ENCODE results near the gene ATF5. TPM values are rescaled to one million over a fixed set of nuclear protein-coding genes. Genes with fewer than 3 reads are reported as not detected.
A peak's percentile ranks its signal among the peaks of the same experiment; 100 is the strongest.

The ATF5 gene
- total and polyA plus RNA-seq, 10 of the 15 experiments (the other 5 are each of a cell fraction or from before 2014, with no cell fraction given) = 9.1 to 133 (median 24.0) TPM

DNA sequence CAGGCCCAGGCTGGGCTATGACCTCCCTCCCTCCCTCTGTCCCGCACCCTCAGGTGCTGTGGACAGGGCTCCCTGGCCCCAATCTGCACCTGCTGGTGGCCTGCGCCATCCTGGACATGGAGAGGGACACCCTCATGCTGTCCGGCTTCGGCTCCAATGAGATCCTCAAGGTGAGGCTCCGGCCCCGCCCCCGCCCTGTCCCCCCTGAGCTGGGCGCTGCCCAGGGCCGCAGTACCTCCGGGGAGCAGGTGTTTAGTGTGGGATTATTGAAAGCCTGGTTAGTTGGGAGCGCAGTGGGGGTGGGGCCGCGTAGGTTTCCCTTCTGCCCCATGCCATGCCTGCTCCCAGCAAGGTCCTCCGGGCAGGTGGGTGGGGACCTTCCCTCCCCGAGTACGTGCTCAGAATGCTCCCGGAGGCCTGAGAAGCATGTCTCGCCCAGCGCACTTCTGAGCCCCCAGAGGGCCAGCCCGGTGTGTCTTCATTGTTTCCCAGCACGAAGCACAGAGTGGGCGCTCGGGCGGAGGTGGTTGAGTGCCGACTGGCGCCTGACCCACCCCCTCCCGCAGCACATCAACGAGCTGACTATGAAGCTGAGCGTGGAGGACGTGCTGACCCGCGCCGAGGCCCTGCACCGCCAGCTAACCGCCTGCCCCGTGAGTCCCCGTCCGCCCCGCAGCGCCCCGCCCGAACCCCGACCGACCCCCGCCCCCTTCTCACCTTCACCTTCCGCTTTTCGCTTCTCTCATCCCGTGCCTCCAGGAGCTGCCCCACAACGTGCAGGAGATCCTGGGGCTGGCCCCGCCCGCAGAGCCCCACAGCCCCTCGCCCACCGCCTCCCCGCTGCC is 41.1 kb upstream of the ATF5 start (continued):
- no peak for TF ChIP-seq MTA3 (IDR thresholded peaks at IDR 0.05; ENCODE audit: borderline replicate concordance, low read length)
- TF ChIP-seq, protein P1, sequence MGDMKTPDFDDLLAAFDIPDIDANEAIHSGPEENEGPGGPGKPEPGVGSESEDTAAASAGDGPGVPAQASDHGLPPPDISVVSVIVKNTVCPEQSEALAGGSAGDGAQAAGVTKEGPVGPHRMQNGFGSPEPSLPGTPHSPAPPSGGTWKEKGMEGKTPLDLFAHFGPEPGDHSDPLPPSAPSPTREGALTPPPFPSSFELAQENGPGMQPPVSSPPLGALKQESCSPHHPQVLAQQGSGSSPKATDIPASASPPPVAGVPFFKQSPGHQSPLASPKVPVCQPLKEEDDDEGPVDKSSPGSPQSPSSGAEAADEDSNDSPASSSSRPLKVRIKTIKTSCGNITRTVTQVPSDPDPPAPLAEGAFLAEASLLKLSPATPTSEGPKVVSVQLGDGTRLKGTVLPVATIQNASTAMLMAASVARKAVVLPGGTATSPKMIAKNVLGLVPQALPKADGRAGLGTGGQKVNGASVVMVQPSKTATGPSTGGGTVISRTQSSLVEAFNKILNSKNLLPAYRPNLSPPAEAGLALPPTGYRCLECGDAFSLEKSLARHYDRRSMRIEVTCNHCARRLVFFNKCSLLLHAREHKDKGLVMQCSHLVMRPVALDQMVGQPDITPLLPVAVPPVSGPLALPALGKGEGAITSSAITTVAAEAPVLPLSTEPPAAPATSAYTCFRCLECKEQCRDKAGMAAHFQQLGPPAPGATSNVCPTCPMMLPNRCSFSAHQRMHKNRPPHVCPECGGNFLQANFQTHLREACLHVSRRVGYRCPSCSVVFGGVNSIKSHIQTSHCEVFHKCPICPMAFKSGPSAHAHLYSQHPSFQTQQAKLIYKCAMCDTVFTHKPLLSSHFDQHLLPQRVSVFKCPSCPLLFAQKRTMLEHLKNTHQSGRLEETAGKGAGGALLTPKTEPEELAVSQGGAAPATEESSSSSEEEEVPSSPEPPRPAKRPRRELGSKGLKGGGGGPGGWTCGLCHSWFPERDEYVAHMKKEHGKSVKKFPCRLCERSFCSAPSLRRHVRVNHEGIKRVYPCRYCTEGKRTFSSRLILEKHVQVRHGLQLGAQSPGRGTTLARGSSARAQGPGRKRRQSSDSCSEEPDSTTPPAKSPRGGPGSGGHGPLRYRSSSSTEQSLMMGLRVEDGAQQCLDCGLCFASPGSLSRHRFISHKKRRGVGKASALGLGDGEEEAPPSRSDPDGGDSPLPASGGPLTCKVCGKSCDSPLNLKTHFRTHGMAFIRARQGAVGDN (IDR thresholded peaks at IDR 0.05) = peak; percentile 86
- TF ChIP-seq MEF2B (IDR thresholded peaks at IDR 0.05; ENCODE audit: partially characterized antibody, poor library complexity, severe bottlenecking) = peak; percentile 69
- TF ChIP-seq FOXK2 (IDR thresholded peaks at IDR 0.05) = no peak
- TF ChIP-seq, protein P2, sequence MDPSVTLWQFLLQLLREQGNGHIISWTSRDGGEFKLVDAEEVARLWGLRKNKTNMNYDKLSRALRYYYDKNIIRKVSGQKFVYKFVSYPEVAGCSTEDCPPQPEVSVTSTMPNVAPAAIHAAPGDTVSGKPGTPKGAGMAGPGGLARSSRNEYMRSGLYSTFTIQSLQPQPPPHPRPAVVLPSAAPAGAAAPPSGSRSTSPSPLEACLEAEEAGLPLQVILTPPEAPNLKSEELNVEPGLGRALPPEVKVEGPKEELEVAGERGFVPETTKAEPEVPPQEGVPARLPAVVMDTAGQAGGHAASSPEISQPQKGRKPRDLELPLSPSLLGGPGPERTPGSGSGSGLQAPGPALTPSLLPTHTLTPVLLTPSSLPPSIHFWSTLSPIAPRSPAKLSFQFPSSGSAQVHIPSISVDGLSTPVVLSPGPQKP (IDR thresholded peaks at IDR 0.05; ENCODE audit: low read depth, low read length) = no peak
- TF ChIP-seq POLR2AphosphoS5 (IDR thresholded peaks at IDR 0.05; ENCODE audit: low read length) = no peak; the same call in 1 of the 2 replicates
- no peak for TF ChIP-seq CBX5 (IDR thresholded peaks at IDR 0.05; ENCODE audit: low read depth)
- no peak for TF ChIP-seq SP1 (IDR thresholded peaks at IDR 0.05; ENCODE audit: low read depth, low read length)
- TF ChIP-seq FOXM1 (IDR thresholded peaks at IDR 0.05; ENCODE audit: low read depth, low read length) = no peak
- no peak for TF ChIP-seq SIX5 (IDR thresholded peaks at IDR 0.05; ENCODE audit: low read depth, low read length, severe bottlenecking)
- TF ChIP-seq, protein P3, sequence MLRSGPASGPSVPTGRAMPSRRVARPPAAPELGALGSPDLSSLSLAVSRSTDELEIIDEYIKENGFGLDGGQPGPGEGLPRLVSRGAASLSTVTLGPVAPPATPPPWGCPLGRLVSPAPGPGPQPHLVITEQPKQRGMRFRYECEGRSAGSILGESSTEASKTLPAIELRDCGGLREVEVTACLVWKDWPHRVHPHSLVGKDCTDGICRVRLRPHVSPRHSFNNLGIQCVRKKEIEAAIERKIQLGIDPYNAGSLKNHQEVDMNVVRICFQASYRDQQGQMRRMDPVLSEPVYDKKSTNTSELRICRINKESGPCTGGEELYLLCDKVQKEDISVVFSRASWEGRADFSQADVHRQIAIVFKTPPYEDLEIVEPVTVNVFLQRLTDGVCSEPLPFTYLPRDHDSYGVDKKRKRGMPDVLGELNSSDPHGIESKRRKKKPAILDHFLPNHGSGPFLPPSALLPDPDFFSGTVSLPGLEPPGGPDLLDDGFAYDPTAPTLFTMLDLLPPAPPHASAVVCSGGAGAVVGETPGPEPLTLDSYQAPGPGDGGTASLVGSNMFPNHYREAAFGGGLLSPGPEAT (IDR thresholded peaks at IDR 0.05; ENCODE audit: low read depth) = 0 out of 2 replicates have a peak, but pooled peaks have one; percentile 27
- TF ChIP-seq YBX1 (IDR thresholded peaks at IDR 0.05) = no peak
- no peak for TF ChIP-seq TAF1 (IDR thresholded peaks at IDR 0.05; ENCODE audit: borderline replicate concordance, low read depth, low read length)
- TF ChIP-seq MEF2A (IDR thresholded peaks at IDR 0.05; ENCODE audit: insufficient read depth, low read depth, low read length) = no peak
- TF ChIP-seq CBX3 (IDR thresholded peaks at IDR 0.05; ENCODE audit: borderline replicate concordance, low read depth) = no peak
- no peak for TF ChIP-seq HCFC1 (IDR thresholded peaks at IDR 0.05; ENCODE audit: low read length)
- no peak for TF ChIP-seq RELA (IDR thresholded peaks at IDR 0.05; ENCODE audit: borderline replicate concordance, partially characterized antibody)
- no peak for TF ChIP-seq SIN3A (IDR thresholded peaks at IDR 0.05; ENCODE audit: low read depth, low read length)
- TF ChIP-seq, protein P4, sequence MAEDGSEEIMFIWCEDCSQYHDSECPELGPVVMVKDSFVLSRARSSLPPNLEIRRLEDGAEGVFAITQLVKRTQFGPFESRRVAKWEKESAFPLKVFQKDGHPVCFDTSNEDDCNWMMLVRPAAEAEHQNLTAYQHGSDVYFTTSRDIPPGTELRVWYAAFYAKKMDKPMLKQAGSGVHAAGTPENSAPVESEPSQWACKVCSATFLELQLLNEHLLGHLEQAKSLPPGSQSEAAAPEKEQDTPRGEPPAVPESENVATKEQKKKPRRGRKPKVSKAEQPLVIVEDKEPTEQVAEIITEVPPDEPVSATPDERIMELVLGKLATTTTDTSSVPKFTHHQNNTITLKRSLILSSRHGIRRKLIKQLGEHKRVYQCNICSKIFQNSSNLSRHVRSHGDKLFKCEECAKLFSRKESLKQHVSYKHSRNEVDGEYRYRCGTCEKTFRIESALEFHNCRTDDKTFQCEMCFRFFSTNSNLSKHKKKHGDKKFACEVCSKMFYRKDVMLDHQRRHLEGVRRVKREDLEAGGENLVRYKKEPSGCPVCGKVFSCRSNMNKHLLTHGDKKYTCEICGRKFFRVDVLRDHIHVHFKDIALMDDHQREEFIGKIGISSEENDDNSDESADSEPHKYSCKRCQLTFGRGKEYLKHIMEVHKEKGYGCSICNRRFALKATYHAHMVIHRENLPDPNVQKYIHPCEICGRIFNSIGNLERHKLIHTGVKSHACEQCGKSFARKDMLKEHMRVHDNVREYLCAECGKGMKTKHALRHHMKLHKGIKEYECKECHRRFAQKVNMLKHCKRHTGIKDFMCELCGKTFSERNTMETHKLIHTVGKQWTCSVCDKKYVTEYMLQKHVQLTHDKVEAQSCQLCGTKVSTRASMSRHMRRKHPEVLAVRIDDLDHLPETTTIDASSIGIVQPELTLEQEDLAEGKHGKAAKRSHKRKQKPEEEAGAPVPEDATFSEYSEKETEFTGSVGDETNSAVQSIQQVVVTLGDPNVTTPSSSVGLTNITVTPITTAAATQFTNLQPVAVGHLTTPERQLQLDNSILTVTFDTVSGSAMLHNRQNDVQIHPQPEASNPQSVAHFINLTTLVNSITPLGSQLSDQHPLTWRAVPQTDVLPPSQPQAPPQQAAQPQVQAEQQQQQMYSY (CRISPR knock-in tag; IDR thresholded peaks at IDR 0.05) = no peak
- TF ChIP-seq ZNF24 (IDR thresholded peaks at IDR 0.05) = no peak
